IMR-90 (cell line): ENCODE results near the gene TRPC3. TPM values are rescaled to one million over a fixed set of nuclear protein-coding genes. Genes with fewer than 3 reads are reported as not detected.

Experiments
- ATAC-seq: fragments of 200-7000 bp; cut with Tn5 transposase; 2 replicates; pipeline ENCODE4 v1.9.1; 2020; ENCODE audit warnings: low read depth, mild to moderate bottlenecking, moderate library complexity
- BruUV-seq: library from RNA; stranded (reverse); fragments of 400-500 nt; replicated peaks from 2 replicates; lab custom pipeline; 2021; lab: Mats Ljungman, UMichigan
- CTCF ChIA-PET: fragments of 300-600 bp; formaldehyde crosslinking; extraction: SDS; loops from one replicate; lab custom pipeline; 2021; ENCODE audit warnings: antibody characterized with exemption; lab: Yijun Ruan, JAX
- POLR2A ChIA-PET: fragments of 300-600 bp; sonication (Branson Sonifier 250); formaldehyde crosslinking; loops from one replicate; lab custom pipeline; 2022; ENCODE audit warnings: antibody characterized with exemption; ENCODE audit not compliant: unreplicated experiment; lab: Charles Lee
- DNase-seq: peaks from one replicate; pipeline ENCODE4 v3.0.0; 2013
- H2AFZ ChIP-seq: replicated peaks from 2 replicates; pipeline ENCODE3; 2013; ENCODE audit warnings: low read length, mild to moderate bottlenecking; ENCODE audit not compliant: poor library complexity
- H2AK5ac ChIP-seq: 2 replicates; pipeline ENCODE4 v1.6.1; 2013; ENCODE audit warnings: low read depth, low read length, inconsistent platforms
- H2AK9ac ChIP-seq: replicated peaks from 2 replicates; pipeline ENCODE3; 2013; ENCODE audit warnings: mild to moderate bottlenecking, low read depth, low read length, moderate library complexity; ENCODE audit not compliant: poor library complexity
- H2BK120ac ChIP-seq: 2 replicates; pipeline ENCODE4 v1.6.1; 2013; ENCODE audit warnings: low read depth, low read length, inconsistent platforms
- H2BK15ac ChIP-seq: 3 replicates; pipeline ENCODE4 v1.6.1; 2013; ENCODE audit warnings: low read depth, low read length, inconsistent platforms
- H2BK20ac ChIP-seq: 2 replicates; pipeline ENCODE4 v1.6.1; 2013; ENCODE audit warnings: low read depth, mild to moderate bottlenecking, inconsistent platforms, low read length, moderate library complexity
- H2BK5ac ChIP-seq: 2 replicates; pipeline ENCODE4 v1.6.1; 2013; ENCODE audit warnings: mild to moderate bottlenecking, low read depth, low read length, inconsistent platforms; ENCODE audit not compliant: poor library complexity, severe bottlenecking
- H3K14ac ChIP-seq: replicated peaks from 2 replicates; pipeline ENCODE4 v1.6.1; 2013; ENCODE audit warnings: low read depth, low read length, inconsistent platforms
- H3K18ac ChIP-seq: 2 replicates; pipeline ENCODE4 v1.6.1; 2013; ENCODE audit warnings: low read depth, low read length, control low read depth
- H3K23ac ChIP-seq: 2 replicates; pipeline ENCODE4 v1.6.1; 2013; ENCODE audit warnings: low read depth, low read length, inconsistent platforms
- H3K27ac ChIP-seq: 2 replicates; pipeline ENCODE4 v1.5.1; 2013; ENCODE audit warnings: mild to moderate bottlenecking, control low read depth, low read length; ENCODE audit not compliant: insufficient read depth
- H3K27me3 ChIP-seq: 2 replicates; pipeline ENCODE4 v1.6.1; 2013; ENCODE audit warnings: low read length; ENCODE audit not compliant: control insufficient read depth, insufficient read depth
- H3K36me3 ChIP-seq: 2 replicates; pipeline ENCODE4 v1.6.1; 2013; ENCODE audit warnings: low read length, mixed read lengths; ENCODE audit not compliant: control insufficient read depth, insufficient read depth
- H3K4ac ChIP-seq: 2 replicates; pipeline ENCODE4 v1.6.1; 2013; ENCODE audit warnings: low read depth, low read length, inconsistent platforms
- H3K4me1 ChIP-seq: 2 replicates; pipeline ENCODE4 v1.6.1; 2013; ENCODE audit warnings: low read length, mixed read lengths; ENCODE audit not compliant: control insufficient read depth, insufficient read depth
- H3K4me2 ChIP-seq: 2 replicates; pipeline ENCODE4 v1.6.1; 2013; ENCODE audit warnings: low read depth, mild to moderate bottlenecking, control low read depth, low read length, moderate library complexity
- H3K4me3 ChIP-seq: 2 replicates; pipeline ENCODE4 v1.5.1; 2013; ENCODE audit warnings: low read depth, mild to moderate bottlenecking, control low read depth, low read length, moderate library complexity; ENCODE audit not compliant: insufficient read depth
- H3K56ac ChIP-seq: 2 replicates; pipeline ENCODE4 v1.6.1; 2013; ENCODE audit warnings: low read length, inconsistent platforms; ENCODE audit not compliant: insufficient read depth; ENCODE audit errors: extremely low read depth
- H3K79me1 ChIP-seq, 2 experiments: 2 replicates each; pipeline ENCODE4 v1.6.1; 2013; ENCODE audit warnings: low read length in 2 of 2, inconsistent platforms in 1 of 2, low read depth in 1 of 2
- H3K9ac ChIP-seq: 2 replicates; pipeline ENCODE4 v1.6.1; 2013; ENCODE audit warnings: low read depth, low read length, control low read depth
- H3K9me1 ChIP-seq: 2 replicates; pipeline ENCODE4 v1.6.1; 2013; ENCODE audit warnings: low read length, inconsistent platforms; ENCODE audit not compliant: insufficient read depth
- H3K9me3 ChIP-seq: 2 replicates; pipeline ENCODE4 v1.6.1; 2013; ENCODE audit warnings: low read length; ENCODE audit not compliant: control insufficient read depth, insufficient read depth
- H4K20me1 ChIP-seq: 2 replicates; pipeline ENCODE4 v1.6.1; 2013; ENCODE audit warnings: low read length, inconsistent platforms; ENCODE audit not compliant: insufficient read depth
- H4K5ac ChIP-seq: 2 replicates; pipeline ENCODE4 v1.6.1; 2013; ENCODE audit warnings: mild to moderate bottlenecking, low read depth, low read length, control low read depth
- H4K8ac ChIP-seq, 2 experiments: 2 replicates each; pipeline ENCODE4 v1.6.1; 2013; ENCODE audit warnings: low read depth in 2 of 2, low read length in 2 of 2, control low read depth in 1 of 2, inconsistent platforms in 1 of 2
- H4K91ac ChIP-seq: 2 replicates; pipeline ENCODE4 v1.6.1; 2013; ENCODE audit warnings: low read depth, low read length, inconsistent platforms; ENCODE audit not compliant: insufficient read depth
- CEBPB ChIP-seq: IDR thresholded peaks from 2 replicates; pipeline ENCODE4 v1.6.1; 2012; ENCODE audit warnings: low read depth, low read length, improper control_type of control experiment
- CHD1 ChIP-seq: IDR thresholded peaks from 2 replicates; pipeline ENCODE4 v1.6.1; 2012; ENCODE audit warnings: low read depth, low read length, improper control_type of control experiment
- FOS ChIP-seq: fragments of 150-350 bp; IDR thresholded peaks from 2 replicates; pipeline ENCODE4 v1.6.1; 2016; ENCODE audit warnings: low read depth, low read length
- MAFK ChIP-seq: IDR thresholded peaks from 2 replicates; pipeline ENCODE4 v1.6.1; 2012; ENCODE audit warnings: low read depth, low read length, improper control_type of control experiment
- MAZ ChIP-seq: IDR thresholded peaks from 2 replicates; pipeline ENCODE4 v1.6.1; 2012; ENCODE audit warnings: low read depth, mild to moderate bottlenecking, low read length, improper control_type of control experiment, moderate library complexity, borderline replicate concordance
- MXI1 ChIP-seq: IDR thresholded peaks from 2 replicates; pipeline ENCODE4 v1.6.1; 2012; ENCODE audit warnings: low read depth, mild to moderate bottlenecking, low read length, moderate library complexity, borderline replicate concordance
- NFE2L2 ChIP-seq: fragments of 150-350 bp; IDR thresholded peaks from 2 replicates; pipeline ENCODE4 v1.6.1; 2016; ENCODE audit warnings: low read depth, mild to moderate bottlenecking, low read length
- RAD21 ChIP-seq: IDR thresholded peaks from 2 replicates; pipeline ENCODE4 v1.6.1; 2012; ENCODE audit warnings: low read length, improper control_type of control experiment
- RCOR1 ChIP-seq: IDR thresholded peaks from 2 replicates; pipeline ENCODE4 v1.6.1; 2012; ENCODE audit warnings: mild to moderate bottlenecking, low read length, improper control_type of control experiment; ENCODE audit not compliant: insufficient replicate concordance
- RFX5 ChIP-seq: IDR thresholded peaks from 2 replicates; pipeline ENCODE4 v1.8.0; 2012; ENCODE audit warnings: low read depth, mild to moderate bottlenecking, low read length, moderate library complexity
- WGBS, 2 experiments: methylation state at CpG; one replicate each; pipeline versions ENCODE4 v1.1.5 to v1.1.7; 2013; ENCODE audit warnings: missing lambda C conversion rate in 2 of 2; ENCODE audit not compliant: insufficient read length in 1 of 2; ENCODE audit errors: extremely low coverage in 2 of 2; 5-methylcytosine and 5-hydroxymethylcytosine counted together
- dilution Hi-C: fragments of 300-500 bp; cut with HindIII; formaldehyde crosslinking; loops from one replicate; pipeline ENCODE4 v1.14.3; 2018; ENCODE audit warnings: low sequenced_read_pairs; ENCODE audit not compliant: unreplicated experiment
- in situ Hi-C: fragments of 300-500 bp; cut with MboI; formaldehyde crosslinking; loops from 3 replicates; pipeline ENCODE4 v1.14.3; 2019; ENCODE audit warnings: low sequenced_read_pairs, inconsistent platforms, mixed read lengths
- intact Hi-C: fragments of 100-400 bp; cut with micrococcal nuclease; formaldehyde crosslinking; loops from 2 replicates; pipeline ENCODE4 v1.10.0; 2022
- polyA plus RNA-seq, 3 experiments: library from polyadenylated mRNA; depleted of rRNA; stranded (reverse); fragments of >200 nt; gene quantifications; 2 replicates each; pipeline ENCODE4 v1.2.3, GENCODE V29; 2012; ENCODE audit warnings: low replicate concordance in 1 of 3
- total RNA-seq: library from RNA; depleted of rRNA; stranded (reverse); fragments of >200 nt; gene quantifications from 2 replicates; pipeline ENCODE4 v1.2.3, GENCODE V29; 2012
- TF ChIP-seq, protein P1 (sequence below): fragments of 150-350 bp; IDR thresholded peaks from 2 replicates; pipeline ENCODE4 v1.6.1; 2017; ENCODE audit warnings: mild to moderate bottlenecking, antibody characterized with exemption, low read length, low read depth
- TF ChIP-seq, protein P2 (sequence below): fragments of 150-350 bp; IDR thresholded peaks from 2 replicates; pipeline ENCODE4 v1.6.1; 2016; ENCODE audit warnings: low read depth, mild to moderate bottlenecking, low read length, moderate library complexity, borderline replicate concordance
- TF ChIP-seq, protein P3 (sequence below): conservative IDR thresholded peaks from 2 replicates; pipeline ENCODE4 v1.5.1; 2012; ENCODE audit warnings: mild to moderate bottlenecking, low read depth, low read length, improper control_type of control experiment

Gene TRPC3
- total and polyA plus RNA-seq, 2 of the 4 experiments (the other 2 are of a cell fraction): 1.1 to 2.7 TPM

DNA sequence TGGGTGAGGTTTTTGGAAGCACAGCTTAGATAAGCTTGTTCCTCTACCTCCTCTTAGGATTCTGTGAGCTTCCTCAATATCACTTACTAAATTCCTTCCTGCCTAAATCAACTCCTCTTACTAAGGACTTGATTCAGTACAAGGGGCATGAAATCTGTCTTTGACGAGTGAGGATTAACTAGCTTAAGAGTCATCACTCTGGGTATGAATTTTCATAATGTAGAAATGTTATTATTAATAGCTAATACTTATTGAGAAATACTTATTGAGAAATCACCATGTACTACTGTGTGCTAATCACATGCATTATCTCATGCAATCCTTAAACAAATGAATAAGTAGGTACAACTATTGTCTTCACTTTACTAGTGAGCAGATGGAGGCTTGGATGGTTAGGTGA, 28.6 kb downstream of the TRPC3 start:
- H3K14ac ChIP-seq: no peak overlapping the region
- DNase-seq (no peak), ATAC-seq (no peak)
- no peak overlapping the region for H3K4me3 ChIP-seq
- H4K5ac ChIP-seq: no peak overlapping the region
- intact Hi-C loops (no loop called here), dilution Hi-C loops (no loop called here), in situ Hi-C loops (loop anchor here (25.0 kb wide), 2 partner anchors 664 to 789 kb away; no protein-coding TSS in a partner anchor)
- no peaks in the 10 kb centered on the region for H3K79me1 ChIP-seq
- peaks cover 2% of the 10 kb centered on the region for H3K9me1 ChIP-seq
- no TSS peak for BruUV-seq
- H2AK5ac ChIP-seq: no peak overlapping the region
- no peak overlapping the region for H3K9ac ChIP-seq
- no peak overlapping the region for H2BK20ac ChIP-seq
- H3K56ac ChIP-seq: no peak overlapping the region
- ChIA-PET POLR2A (no interaction called here), CTCF (interaction anchor here (0.5 kb wide), 1 partner anchor 429 kb away, joined by 3 read pairs; no protein-coding TSS in a partner anchor)
- TF ChIP-seq RCOR1 (no peak), CHD1 (no peak), MXI1 (no peak), NFE2L2 (no peak), RFX5 (no peak), CEBPB (no peak), RAD21 (no peak), MAFK (no peak), MAZ (no peak), FOS (no peak)
- TF ChIP-seq, protein P1, sequence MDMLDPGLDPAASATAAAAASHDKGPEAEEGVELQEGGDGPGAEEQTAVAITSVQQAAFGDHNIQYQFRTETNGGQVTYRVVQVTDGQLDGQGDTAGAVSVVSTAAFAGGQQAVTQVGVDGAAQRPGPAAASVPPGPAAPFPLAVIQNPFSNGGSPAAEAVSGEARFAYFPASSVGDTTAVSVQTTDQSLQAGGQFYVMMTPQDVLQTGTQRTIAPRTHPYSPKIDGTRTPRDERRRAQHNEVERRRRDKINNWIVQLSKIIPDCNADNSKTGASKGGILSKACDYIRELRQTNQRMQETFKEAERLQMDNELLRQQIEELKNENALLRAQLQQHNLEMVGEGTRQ: no peak
- TF ChIP-seq, protein P2, sequence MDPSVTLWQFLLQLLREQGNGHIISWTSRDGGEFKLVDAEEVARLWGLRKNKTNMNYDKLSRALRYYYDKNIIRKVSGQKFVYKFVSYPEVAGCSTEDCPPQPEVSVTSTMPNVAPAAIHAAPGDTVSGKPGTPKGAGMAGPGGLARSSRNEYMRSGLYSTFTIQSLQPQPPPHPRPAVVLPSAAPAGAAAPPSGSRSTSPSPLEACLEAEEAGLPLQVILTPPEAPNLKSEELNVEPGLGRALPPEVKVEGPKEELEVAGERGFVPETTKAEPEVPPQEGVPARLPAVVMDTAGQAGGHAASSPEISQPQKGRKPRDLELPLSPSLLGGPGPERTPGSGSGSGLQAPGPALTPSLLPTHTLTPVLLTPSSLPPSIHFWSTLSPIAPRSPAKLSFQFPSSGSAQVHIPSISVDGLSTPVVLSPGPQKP: no peak
- TF ChIP-seq, protein P3, sequence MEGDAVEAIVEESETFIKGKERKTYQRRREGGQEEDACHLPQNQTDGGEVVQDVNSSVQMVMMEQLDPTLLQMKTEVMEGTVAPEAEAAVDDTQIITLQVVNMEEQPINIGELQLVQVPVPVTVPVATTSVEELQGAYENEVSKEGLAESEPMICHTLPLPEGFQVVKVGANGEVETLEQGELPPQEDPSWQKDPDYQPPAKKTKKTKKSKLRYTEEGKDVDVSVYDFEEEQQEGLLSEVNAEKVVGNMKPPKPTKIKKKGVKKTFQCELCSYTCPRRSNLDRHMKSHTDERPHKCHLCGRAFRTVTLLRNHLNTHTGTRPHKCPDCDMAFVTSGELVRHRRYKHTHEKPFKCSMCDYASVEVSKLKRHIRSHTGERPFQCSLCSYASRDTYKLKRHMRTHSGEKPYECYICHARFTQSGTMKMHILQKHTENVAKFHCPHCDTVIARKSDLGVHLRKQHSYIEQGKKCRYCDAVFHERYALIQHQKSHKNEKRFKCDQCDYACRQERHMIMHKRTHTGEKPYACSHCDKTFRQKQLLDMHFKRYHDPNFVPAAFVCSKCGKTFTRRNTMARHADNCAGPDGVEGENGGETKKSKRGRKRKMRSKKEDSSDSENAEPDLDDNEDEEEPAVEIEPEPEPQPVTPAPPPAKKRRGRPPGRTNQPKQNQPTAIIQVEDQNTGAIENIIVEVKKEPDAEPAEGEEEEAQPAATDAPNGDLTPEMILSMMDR: no peak
- H3K4me2 ChIP-seq: no peak overlapping the region
- no peak overlapping the region for H3K23ac ChIP-seq
- H4K20me1 ChIP-seq: no peaks in the 10 kb centered on the region
- H3K9me3 ChIP-seq: no peaks in the 10 kb centered on the region
- no peak overlapping the region for H3K18ac ChIP-seq
- no peak overlapping the region for H4K8ac ChIP-seq
- H3K27me3 ChIP-seq: no peaks in the 10 kb centered on the region
- no peak overlapping the region for H3K27ac ChIP-seq
- H2AFZ ChIP-seq: no peak overlapping the region
- no peak overlapping the region for H2BK5ac ChIP-seq
- no CpG with 5 or more reads among the region's 1 CpG for WGBS, 2 experiments
- no peak overlapping the region for H2BK120ac ChIP-seq
- no peak overlapping the region for H2BK15ac ChIP-seq
- no peak overlapping the region for H4K91ac ChIP-seq
- peaks cover 4% of the 10 kb centered on the region; the same call in 1 of the 2 replicates for H3K36me3 ChIP-seq
- no peaks in the 10 kb centered on the region for H3K4me1 ChIP-seq
- H2AK9ac ChIP-seq: no peak overlapping the region
- no peak overlapping the region for H3K4ac ChIP-seq
